H1 (cell line): ENCODE measurements around the gene HAPLN3. TPM values are rescaled to one million over a fixed set of nuclear protein-coding genes. Genes with fewer than 3 reads are reported as not detected.

ENCODE experiments used
- CTCF ChIA-PET: fragments of 300-600 bp; sonication (Branson Sonifier 250); formaldehyde crosslinking; loops from one replicate; lab custom pipeline; 2021; ENCODE audit not compliant: partially characterized antibody; lab: Charles Lee
- POLR2A ChIA-PET: fragments of 300-600 bp; sonication (Branson Sonifier 250); formaldehyde crosslinking; loops from one replicate; lab custom pipeline; 2021; ENCODE audit warnings: inconsistent platforms; ENCODE audit not compliant: partially characterized antibody; lab: Charles Lee
- DNase-seq, 2 experiments: peaks; one replicate each; pipeline versions ENCODE4 v3.0.0 to v3.0.0-alpha.2; 2010 to 2022; ENCODE audit warnings: low spot score in 2 of 2, low read depth in 1 of 2, mixed read lengths in 1 of 2
- FAIRE-seq: peaks from 2 replicates; lab custom pipeline; 2011; peaks lifted over from hg19 to GRCh38; lab: Jason Lieb, UNC
- H2AFZ ChIP-seq: 2 replicates; pipeline ENCODE4 v1.8.1; 2012; ENCODE audit warnings: low read length, inconsistent platforms
- H2AK5ac ChIP-seq: 2 replicates; pipeline ENCODE4 v1.6.1; 2013; ENCODE audit warnings: low read depth, low read length
- H2BK120ac ChIP-seq: replicated peaks from 2 replicates; pipeline ENCODE3; 2013; ENCODE audit warnings: low read depth, low read length, inconsistent platforms
- H2BK12ac ChIP-seq: 2 replicates; pipeline ENCODE4 v1.6.1; 2013; ENCODE audit warnings: low read depth, low read length
- H2BK15ac ChIP-seq: 2 replicates; pipeline ENCODE4 v1.6.1; 2013; ENCODE audit warnings: low read length
- H2BK20ac ChIP-seq: 2 replicates; pipeline ENCODE4 v1.6.1; 2013; ENCODE audit warnings: low read length
- H2BK5ac ChIP-seq: 2 replicates; pipeline ENCODE4 v1.6.1; 2013; ENCODE audit warnings: low read depth, low read length
- H3K14ac ChIP-seq: 2 replicates; pipeline ENCODE4 v1.6.1; 2013; ENCODE audit warnings: inconsistent platforms; ENCODE audit not compliant: insufficient read length
- H3K18ac ChIP-seq: 2 replicates; pipeline ENCODE4 v1.6.1; 2013; ENCODE audit warnings: low read length; ENCODE audit errors: extremely low read depth
- H3K23ac ChIP-seq: 2 replicates; pipeline ENCODE4 v1.6.1; 2013; ENCODE audit warnings: inconsistent platforms; ENCODE audit not compliant: insufficient read length
- H3K23me2 ChIP-seq: 2 replicates; pipeline ENCODE4 v1.6.1; 2013; ENCODE audit warnings: low read depth, low read length
- H3K27ac ChIP-seq: 2 replicates; pipeline ENCODE4 v1.6.1; 2011; ENCODE audit warnings: low read depth, low read length, inconsistent platforms
- H3K27me3 ChIP-seq, 4 experiments: replicated peaks in 1 of 4; 1 replicate in 1 of 4; 2 replicates in 3 of 4; pipeline versions ENCODE4 v1.6.1 to v1.8.1; 2011 to 2013; ENCODE audit warnings: low read length in 3 of 4, mild to moderate bottlenecking in 3 of 4, inconsistent platforms in 2 of 4, mixed read lengths in 2 of 4, moderate library complexity in 1 of 4; ENCODE audit not compliant: control insufficient read depth in 3 of 4, insufficient read depth in 3 of 4; ENCODE audit errors: extremely low read depth in 1 of 4
- H3K36me3 ChIP-seq, 4 experiments: 2 replicates each; pipeline versions ENCODE4 v1.6.1 to v1.8.1; 2011 to 2013; ENCODE audit warnings: mild to moderate bottlenecking in 4 of 4, low read length in 3 of 4, moderate library complexity in 2 of 4, control low read depth in 1 of 4, inconsistent platforms in 1 of 4; ENCODE audit not compliant: insufficient read depth in 4 of 4, control insufficient read depth in 2 of 4
- H3K4ac ChIP-seq: replicated peaks from 2 replicates; pipeline ENCODE3; 2013; ENCODE audit warnings: low read length, low read depth, mixed read lengths, inconsistent platforms; ENCODE audit not compliant: insufficient read length
- H3K4me1 ChIP-seq, 4 experiments: replicated peaks in 1 of 4; 1 replicate in 1 of 4; 2 replicates in 3 of 4; pipeline versions ENCODE4 v1.6.1 to v1.8.1; 2011 to 2013; ENCODE audit warnings: low read length in 3 of 4, inconsistent platforms in 2 of 4, mixed read lengths in 1 of 4; ENCODE audit not compliant: insufficient read depth in 4 of 4, control insufficient read depth in 3 of 4
- H3K4me2 ChIP-seq, 2 experiments: 2 replicates each; pipeline versions ENCODE4 v1.6.1 to v1.8.1; 2011 to 2013; ENCODE audit warnings: low read depth in 2 of 2, low read length in 2 of 2, control low read depth in 1 of 2, inconsistent platforms in 1 of 2, mild to moderate bottlenecking in 1 of 2; ENCODE audit not compliant: insufficient read depth in 1 of 2
- H3K4me3 ChIP-seq, 4 experiments: fragments of 200-600, 300-600 bp in 1 of 4; sonication (generic), shearing (Covaris generic), sonication (Bioruptor Twin) in 1 of 4; 2 replicates each; pipeline versions ENCODE4 v1.5.1 to v1.8.1; 2011 to 2016; ENCODE audit warnings: low read length in 4 of 4, low read depth in 3 of 4, control low read depth in 2 of 4, inconsistent platforms in 2 of 4, mild to moderate bottlenecking in 2 of 4, mixed read lengths in 1 of 4, moderate library complexity in 1 of 4; ENCODE audit not compliant: insufficient read depth in 2 of 4; ENCODE audit errors: extremely low read depth in 1 of 4
- H3K56ac ChIP-seq: replicated peaks from 2 replicates; pipeline ENCODE3; 2013; ENCODE audit warnings: low read depth, mild to moderate bottlenecking, mixed read lengths, low read length, inconsistent platforms; ENCODE audit not compliant: insufficient read length
- H3K79me1 ChIP-seq: 2 replicates; pipeline ENCODE4 v1.6.1; 2013; ENCODE audit warnings: low read depth, low read length, control low read depth
- H3K79me2 ChIP-seq, 2 experiments: 2 replicates each; pipeline versions ENCODE4 v1.6.1 to v1.8.1; 2012 to 2013; ENCODE audit warnings: low read length in 2 of 2, mild to moderate bottlenecking in 2 of 2, inconsistent platforms in 1 of 2; ENCODE audit not compliant: insufficient read depth in 2 of 2, control insufficient read depth in 1 of 2
- H3K9ac ChIP-seq, 4 experiments: replicated peaks in 1 of 4; 1 replicate in 1 of 4; 2 replicates in 3 of 4; pipeline versions ENCODE4 v1.6.1 to v1.8.1; 2011 to 2013; ENCODE audit warnings: low read depth in 3 of 4, low read length in 3 of 4, control low read depth in 2 of 4, mild to moderate bottlenecking in 2 of 4, moderate library complexity in 2 of 4, inconsistent platforms in 1 of 4; ENCODE audit errors: extremely low read depth in 1 of 4
- H3K9me3 ChIP-seq, 2 experiments: 2 replicates each; pipeline versions ENCODE4 v1.6.1 to v1.8.1; 2012 to 2013; ENCODE audit warnings: mild to moderate bottlenecking in 2 of 2, moderate library complexity in 2 of 2, control low read depth in 1 of 2, inconsistent platforms in 1 of 2, low read depth in 1 of 2, low read length in 1 of 2, mixed read lengths in 1 of 2; ENCODE audit not compliant: insufficient read depth in 2 of 2
- H4K20me1 ChIP-seq, 2 experiments: replicated peaks in 1 of 2; 2 replicates each; pipeline versions ENCODE3 to v1.8.1; 2011 to 2013; ENCODE audit warnings: inconsistent platforms in 2 of 2, low read length in 2 of 2, mild to moderate bottlenecking in 1 of 2; ENCODE audit not compliant: insufficient read depth in 2 of 2, control insufficient read depth in 1 of 2
- H4K5ac ChIP-seq: 2 replicates; pipeline ENCODE4 v1.6.1; 2013; ENCODE audit warnings: low read length, low read depth, mixed read lengths, inconsistent platforms; ENCODE audit not compliant: insufficient read length
- H4K8ac ChIP-seq: 2 replicates; pipeline ENCODE4 v1.8.0; 2013; ENCODE audit warnings: mild to moderate bottlenecking, moderate library complexity, low read length, inconsistent platforms; ENCODE audit not compliant: insufficient read depth; ENCODE audit errors: extremely low read depth
- H4K91ac ChIP-seq: replicated peaks from 2 replicates; pipeline ENCODE3; 2013; ENCODE audit warnings: low read length, mixed read lengths, inconsistent platforms; ENCODE audit not compliant: insufficient read length
- CBX8 ChIP-seq: fragments of 300-800, 300-1000 bp; sonication (generic); IDR thresholded peaks from 2 replicates; pipeline ENCODE4 v1.7.1; 2016; ENCODE audit warnings: low read depth, low read length, borderline replicate concordance
- NANOG ChIP-seq: IDR thresholded peaks from 2 replicates; pipeline ENCODE4 v1.6.1; 2011; ENCODE audit warnings: low read length, low read depth, mild to moderate bottlenecking, inconsistent platforms; ENCODE audit not compliant: insufficient read depth, poor library complexity, severe bottlenecking
- WGBS, 2 experiments: shearing (Covaris generic) in 1 of 2; methylation state at CpG; one replicate each; pipeline versions ENCODE4 v1.1.6 to v1.1.7; 2013 to 2015; ENCODE audit warnings: low lambda C conversion rate in 2 of 2, mixed read lengths in 2 of 2, inconsistent platforms in 1 of 2, low coverage in 1 of 2, missing lambda C conversion rate in 1 of 2; ENCODE audit not compliant: insufficient replicate concordance in 2 of 2, insufficient coverage in 1 of 2, insufficient read length in 1 of 2; ENCODE audit errors: extremely low coverage in 1 of 2, missing lambda C conversion rate in 1 of 2; 5-methylcytosine and 5-hydroxymethylcytosine counted together
- polyA plus RNA-seq, 7 experiments: library from polyadenylated mRNA; depleted of rRNA in 3 of 7; stranded (reverse) in 5 of 7; unstranded in 2 of 7; fragments of >200 nt in 5 of 7; fragments of 200-250 nt in 2 of 7; gene quantifications; 1 replicate in 5 of 7; 2 replicates in 1 of 7; 4 replicates in 1 of 7; pipeline versions ENCODE4 v1.2.1 to v1.2.3, GENCODE V29; 2011 to 2013; ENCODE audit warnings: missing spikeins in 2 of 7, mixed read lengths in 2 of 7
- total RNA-seq: library from RNA; stranded (reverse); fragmentation: NEBNext Ultra II Directional; extraction: Animal tissue kit (Norgen Biotek cat#: 25700); gene quantifications from 2 replicates; pipeline ENCODE4 v1.2.1, GENCODE V29; 2021

Gene HAPLN3
- total and polyA plus RNA-seq, 2 of the 8 experiments (the other 6 are each of a cell fraction or from before 2014, with no cell fraction given): 76.2 to 79.7 TPM

- Histone ChIP-seq H3K18ac (no peak overlapping the region), H3K23me2 (no peaks in the 10 kb centered on the region), H4K8ac (no peak overlapping the region), H3K56ac (no peak overlapping the region), H2BK5ac (no peak overlapping the region), H3K79me1 (no peaks in the 10 kb centered on the region), H2BK15ac (no peak overlapping the region), H3K36me3 (peaks cover 4 to 24% (median 20%) of the 10 kb centered on the region in 4 experiments; a peak in 7 of 8 replicates), H2BK20ac (no peak overlapping the region), H3K4me3 (no peak overlapping the region), H4K91ac (no peak overlapping the region), H2BK120ac (no peak overlapping the region), H2AK5ac (no peak overlapping the region), H2AFZ (no peak overlapping the region), H3K27ac (no peak overlapping the region), H3K4me1 (peaks cover 0 to 6% (median under 1%) of the 10 kb centered on the region in 4 experiments; a peak in 4 of 7 replicates), H3K9me3 (no peaks in the 10 kb centered on the region), H4K5ac (no peak overlapping the region), H3K9ac (no peak overlapping the region), H3K23ac (no peak overlapping the region), H2BK12ac (no peak overlapping the region), H4K20me1 (peaks cover 0 to 2% of the 10 kb centered on the region in 2 experiments), H3K4me2 (no peak overlapping the region), H3K4ac (no peak overlapping the region), H3K14ac (no peak overlapping the region), H3K79me2 (peaks cover 0 to 5% of the 10 kb centered on the region in 2 experiments; a peak in 1 of 4 replicates), H3K27me3 (no peaks in the 10 kb centered on the region)
- FAIRE-seq (no peak), DNase-seq (no peak)
- 93% methylated on average over 8 of the region's 11 CpGs; no CpG with 5 or more reads in 1 of the 2 experiments for WGBS, 2 experiments
- no peak for TF ChIP-seq NANOG
- no peak for TF ChIP-seq CBX8
- POLR2A ChIA-PET: interaction anchor here (13.9 kb wide), 1 partner anchor 17 kb away, joined by 167 read pairs; the partner anchor contains the start of gene HAPLN3
- CTCF ChIA-PET: interaction anchor here (0.6 to 6.8 kb wide), 13 partner anchors 8 to 291 kb away, joined by 3 to 95 read pairs (median 6); partner anchors contain the start of gene HAPLN3
These were observed 17.9 kb downstream of the HAPLN3 start for GRCh38 chr15:88877415-88877814.
